K562 (cell line): ENCODE measurements around the gene PROKR1. TPM values are rescaled to one million over a fixed set of nuclear protein-coding genes. Genes with fewer than 3 reads are reported as not detected.

ENCODE experiments used
- ATAC-seq: fragments of 200-7000 bp; cut with Tn5 transposase; 3 replicates; pipeline ENCODE4 v1.9.1; 2020; ENCODE audit warnings: moderate library complexity
- BruUV-seq: library from RNA; stranded (reverse); fragments of 400-500 nt; replicated peaks from 2 replicates; lab custom pipeline; 2021; lab: Mats Ljungman, UMichigan
- CTCF ChIA-PET: fragments of 300-600 bp; formaldehyde crosslinking; extraction: SDS; loops from one replicate; lab custom pipeline; 2021; ENCODE audit warnings: low intra/inter-chr PET ratio; lab: Yijun Ruan, JAX
- POLR2A ChIA-PET: fragments of 300-600, 350-650 bp; sonication (Branson Sonifier 250); formaldehyde crosslinking; extraction: SDS; loops from one replicate; lab custom pipeline; 2021; ENCODE audit warnings: antibody characterized with exemption, inconsistent platforms; lab: Yijun Ruan, JAX
- DNase-seq, 4 experiments: peaks; one replicate each; pipeline versions ENCODE4 v3.0.0 to v3.0.0-alpha.2; 2011 to 2018; ENCODE audit warnings: low spot score in 3 of 4, mixed read lengths in 3 of 4; ENCODE audit errors: extremely low read depth in 1 of 4
- FAIRE-seq: peaks from 2 replicates; lab custom pipeline; 2011; peaks lifted over from hg19 to GRCh38; lab: Jason Lieb, UNC
- H2AFZ ChIP-seq: 2 replicates; pipeline ENCODE4 v1.6.0; 2011; ENCODE audit warnings: low read depth, low read length, control low read depth, inconsistent platforms
- H3K27ac ChIP-seq: fragments of 200-600 bp; 3 replicates; pipeline ENCODE4 v1.8.0; 2011; ENCODE audit warnings: low read depth, mild to moderate bottlenecking, control low read depth, inconsistent platforms, low read length, moderate library complexity, mixed read lengths; ENCODE audit errors: extremely low read depth
- H3K27me3 ChIP-seq, 2 experiments: fragments of 300-600 bp in 1 of 2; 2 replicates in 1 of 2; 3 replicates in 1 of 2; pipeline versions ENCODE4 v1.6.0 to v1.8.0; 2011; ENCODE audit warnings: inconsistent platforms in 2 of 2, low read length in 2 of 2, mild to moderate bottlenecking in 1 of 2, mixed read lengths in 1 of 2, moderate library complexity in 1 of 2; ENCODE audit not compliant: control insufficient read depth in 2 of 2, insufficient read depth in 2 of 2
- H3K36me3 ChIP-seq: fragments of 300-600 bp; 3 replicates; pipeline ENCODE4 v1.8.0; 2011; ENCODE audit warnings: mild to moderate bottlenecking, low read length, inconsistent platforms; ENCODE audit not compliant: control insufficient read depth, insufficient read depth
- H3K4me1 ChIP-seq, 2 experiments: fragments of 200-600 bp in 1 of 2; replicated peaks in 1 of 2; 2 replicates in 1 of 2; 3 replicates in 1 of 2; pipeline versions ENCODE4 v1.5.1 to v1.8.0; 2011; ENCODE audit warnings: inconsistent platforms in 2 of 2, low read length in 2 of 2, mild to moderate bottlenecking in 1 of 2, mixed read lengths in 1 of 2, moderate library complexity in 1 of 2; ENCODE audit not compliant: control insufficient read depth in 2 of 2, insufficient read depth in 2 of 2
- H3K4me2 ChIP-seq: 2 replicates; pipeline ENCODE4 v1.6.1; 2011; ENCODE audit warnings: low read length, control low read depth, inconsistent platforms, mixed read lengths; ENCODE audit not compliant: insufficient read depth
- H3K4me3 ChIP-seq: fragments of 200-600 bp; sonication (generic), shearing (Covaris generic); 2 replicates; pipeline ENCODE4 v1.5.1; 2016; ENCODE audit warnings: control low read depth, inconsistent platforms
- H3K79me2 ChIP-seq: fragments of 200-600 bp; 3 replicates; pipeline ENCODE4 v1.8.0; 2011; ENCODE audit warnings: low read length, inconsistent platforms; ENCODE audit not compliant: control insufficient read depth, insufficient read depth
- H3K9ac ChIP-seq, 2 experiments: 2 replicates each; pipeline versions ENCODE4 v1.6.0 to v1.6.1; 2011; ENCODE audit warnings: low read depth in 2 of 2, low read length in 2 of 2, control low read depth in 1 of 2, inconsistent platforms in 1 of 2, mild to moderate bottlenecking in 1 of 2, mixed read lengths in 1 of 2; ENCODE audit not compliant: insufficient read depth in 1 of 2
- H3K9me1 ChIP-seq: one replicate; pipeline ENCODE4 v1.6.0; 2011; ENCODE audit warnings: inconsistent platforms, mild to moderate bottlenecking, low read length, moderate library complexity; ENCODE audit not compliant: control insufficient read depth, insufficient read depth
- H3K9me3 ChIP-seq: replicated peaks from 2 replicates; pipeline ENCODE4 v1.5.1; 2011; ENCODE audit warnings: low read depth, low read length, inconsistent platforms; ENCODE audit not compliant: control insufficient read depth, insufficient read depth
- H4K20me1 ChIP-seq: replicated peaks from 2 replicates; pipeline ENCODE4 v1.6.1; 2011; ENCODE audit warnings: low read length, inconsistent platforms, mixed read lengths; ENCODE audit not compliant: control insufficient read depth, insufficient read depth
- ADNP ChIP-seq: fragments of 200-800 bp; sonication (Bioruptor generic); IDR thresholded peaks from 2 replicates; pipeline ENCODE4 v1.6.1; 2016; ENCODE audit warnings: missing genetic modification characterization, missing compliant biosample characterization
- CC2D1A ChIP-seq: fragments of 450-650 bp; IDR thresholded peaks from 2 replicates; pipeline ENCODE4 v1.6.1; 2017; ENCODE audit warnings: mild to moderate bottlenecking
- CREM ChIP-seq: IDR thresholded peaks from 2 replicates; pipeline ENCODE4 v1.6.1; 2014; ENCODE audit warnings: antibody characterized with exemption, low read depth
- CSDE1 ChIP-seq, 2 experiments: fragments of 450-650 bp; IDR thresholded peaks; 2 replicates each; pipeline ENCODE4 v1.6.1; 2016; ENCODE audit warnings: mild to moderate bottlenecking in 1 of 2
- ELF4 ChIP-seq: fragments of 450-650 bp; formaldehyde crosslinking; IDR thresholded peaks from 2 replicates; pipeline ENCODE4 v1.4.0; 2022; ENCODE audit warnings: missing genetic modification characterization
- MCM2 ChIP-seq: fragments of 450-650 bp; IDR thresholded peaks from 2 replicates; pipeline ENCODE4 v1.6.1; 2017; ENCODE audit warnings: low read depth, mild to moderate bottlenecking
- MEF2D ChIP-seq: conservative IDR thresholded peaks from 2 replicates; pipeline ENCODE4 v1.6.1; 2016; ENCODE audit warnings: low read depth, missing genetic modification characterization, missing compliant biosample characterization
- NFE2 ChIP-seq: IDR thresholded peaks from 2 replicates; pipeline ENCODE4 v1.6.1; 2014; ENCODE audit warnings: antibody characterized with exemption, low read depth
- NR2F6 ChIP-seq: fragments of 450-650 bp; formaldehyde crosslinking; IDR thresholded peaks from 2 replicates; pipeline ENCODE4 v1.4.0; 2020; ENCODE audit warnings: mild to moderate bottlenecking
- OTX1 ChIP-seq: fragments of 450-650 bp; formaldehyde crosslinking; IDR thresholded peaks from 2 replicates; pipeline ENCODE4 v1.4.0; 2022; ENCODE audit warnings: mild to moderate bottlenecking
- RBM34 ChIP-seq: fragments of 200-400 bp; formaldehyde crosslinking; IDR thresholded peaks from 2 replicates; pipeline ENCODE4 v1.6.1; 2018; ENCODE audit warnings: low read length, borderline replicate concordance; ENCODE audit not compliant: insufficient read depth
- RFX7 ChIP-seq: fragments of 250-450 bp; sonication (Bioruptor Pico); IDR thresholded peaks from 2 replicates; pipeline ENCODE4 v1.5.1; 2021; ENCODE audit warnings: mild to moderate bottlenecking
- SUPT5H ChIP-seq: fragments of 450-650 bp; IDR thresholded peaks from 2 replicates; pipeline ENCODE4 v1.6.1; 2016
- TRIM28 ChIP-seq: fragments of 450-650 bp; IDR thresholded peaks from 2 replicates; pipeline ENCODE4 v1.6.1; 2017
- WGBS: fragments of 100-300 bp; shearing (Covaris generic); methylation state at CpG from one replicate; pipeline ENCODE4 v1.1.6; 2016; ENCODE audit warnings: low coverage, mixed read lengths; ENCODE audit not compliant: insufficient coverage; ENCODE audit errors: missing lambda C conversion rate; 5-methylcytosine and 5-hydroxymethylcytosine counted together
- in situ Hi-C: fragments of 300-500 bp; cut with MboI; formaldehyde crosslinking; loops from 4 replicates; pipeline ENCODE4 v1.15.0; 2018; ENCODE audit warnings: inconsistent platforms, mixed read lengths
- intact Hi-C: fragments of 100-400 bp; cut with micrococcal nuclease; formaldehyde crosslinking; loops from 2 replicates; pipeline ENCODE4 v1.14.2; 2022
- polyA plus RNA-seq, 8 experiments: library from polyadenylated mRNA; depleted of rRNA in 4 of 8; stranded (reverse) in 5 of 8; unstranded in 3 of 8; fragments of >200 nt; fragmentation: Nextera tagmentation in 2 of 8; fragmentation: Illumina TruSeq in 1 of 8; extraction: Ambion mirVana in 2 of 8; extraction: Trizol in 1 of 8; gene quantifications; 2 replicates each; pipeline versions ENCODE4 v1.2.1 to v1.2.3, GENCODE V29; 2011 to 2014; ENCODE audit warnings: inconsistent platforms in 1 of 8, missing spikeins in 1 of 8
- total RNA-seq, 7 experiments: library from RNA; depleted of rRNA in 6 of 7; stranded (reverse); fragments of >200 nt in 6 of 7; fragmentation: Illumina TruSeq in 2 of 7; extraction: Trizol in 2 of 7; gene quantifications; 2 replicates each; pipeline versions ENCODE4 v1.2.1 to v1.2.3, GENCODE V29; 2011 to 2021; ENCODE audit warnings: low replicate concordance in 1 of 7
- TF ChIP-seq, protein P1 (sequence below): fragments of 450-650 bp; formaldehyde crosslinking; IDR thresholded peaks from 2 replicates; pipeline ENCODE4 v1.4.0; 2020; ENCODE audit warnings: mild to moderate bottlenecking, moderate library complexity
- TF ChIP-seq, protein P2 (sequence below): fragments of 450-650 bp; IDR thresholded peaks from 2 replicates; pipeline ENCODE4 v1.7.0; 2016; ENCODE audit warnings: borderline replicate concordance
- TF ChIP-seq, protein P3 (sequence below): sonication (generic); formaldehyde crosslinking; IDR thresholded peaks from 2 replicates; pipeline ENCODE4 v1.8.0; 2023; ENCODE audit warnings: mild to moderate bottlenecking, missing genetic modification reagents
- TF ChIP-seq, protein P4 (sequence below): sonication (generic); formaldehyde crosslinking; IDR thresholded peaks from 2 replicates; pipeline ENCODE4 v1.5.0; 2020; ENCODE audit warnings: missing genetic modification reagents

PROKR1 gene
- total and polyA plus RNA-seq, 9 of the 15 experiments (the other 6 are each of a cell fraction or from before 2014, with no cell fraction given), result 0.01 to 0.18 (median 0.09) TPM; not detected in 1

DNA sequence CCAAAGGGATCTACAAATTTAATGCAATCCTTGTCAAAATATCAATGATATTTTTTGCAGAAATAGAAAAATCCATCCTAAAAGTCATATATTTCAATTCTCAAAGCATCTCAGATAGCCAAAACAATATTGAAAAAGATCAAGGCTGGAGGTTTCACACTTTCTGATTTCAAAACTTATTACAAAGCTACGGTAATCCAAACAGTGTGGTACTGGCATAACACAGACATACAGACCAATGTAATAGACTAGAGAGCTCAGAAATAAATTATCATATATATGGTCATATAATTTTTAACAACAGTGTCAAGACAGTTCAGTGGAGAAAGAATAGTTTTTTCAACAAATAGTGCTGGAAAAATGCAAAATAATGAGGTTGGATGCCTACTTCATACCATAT is 40.3 kb upstream of the PROKR1 start:
- H3K9me3 ChIP-seq, result no peaks in the 10 kb centered on the region
- H3K4me1 ChIP-seq, result peaks cover 0 to 10% of the 10 kb centered on the region in 2 experiments; a peak in 2 of 5 replicates
- no peaks in the 10 kb centered on the region for H3K79me2 ChIP-seq
- in situ Hi-C loops (no loop called here), intact Hi-C loops (loop anchor here (5.0 kb wide), 1 partner anchor 39 kb away; the partner anchor contains the start of gene PROKR1)
- no peaks in the 10 kb centered on the region for H3K27me3 ChIP-seq
- no peak overlapping the region for H3K27ac ChIP-seq
- FAIRE-seq (no peak), DNase-seq (no peak), ATAC-seq (no peak)
- H3K4me2 ChIP-seq, result no peak overlapping the region
- H3K36me3 ChIP-seq, result no peaks in the 10 kb centered on the region
- 71% methylated on average over 1 of the region's 1 CpG for WGBS
- no peak overlapping the region for H3K9ac ChIP-seq
- no peak overlapping the region for H2AFZ ChIP-seq
- H3K4me3 ChIP-seq, result no peak overlapping the region
- no peaks in the 10 kb centered on the region for H4K20me1 ChIP-seq
- H3K9me1 ChIP-seq, result no peaks in the 10 kb centered on the region
- CTCF ChIA-PET, result no interaction called here
- BruUV-seq, result no TSS peak
- POLR2A ChIA-PET, result no interaction called here
- TF ChIP-seq MEF2D (tag), result no peak
- TF ChIP-seq, protein P1, sequence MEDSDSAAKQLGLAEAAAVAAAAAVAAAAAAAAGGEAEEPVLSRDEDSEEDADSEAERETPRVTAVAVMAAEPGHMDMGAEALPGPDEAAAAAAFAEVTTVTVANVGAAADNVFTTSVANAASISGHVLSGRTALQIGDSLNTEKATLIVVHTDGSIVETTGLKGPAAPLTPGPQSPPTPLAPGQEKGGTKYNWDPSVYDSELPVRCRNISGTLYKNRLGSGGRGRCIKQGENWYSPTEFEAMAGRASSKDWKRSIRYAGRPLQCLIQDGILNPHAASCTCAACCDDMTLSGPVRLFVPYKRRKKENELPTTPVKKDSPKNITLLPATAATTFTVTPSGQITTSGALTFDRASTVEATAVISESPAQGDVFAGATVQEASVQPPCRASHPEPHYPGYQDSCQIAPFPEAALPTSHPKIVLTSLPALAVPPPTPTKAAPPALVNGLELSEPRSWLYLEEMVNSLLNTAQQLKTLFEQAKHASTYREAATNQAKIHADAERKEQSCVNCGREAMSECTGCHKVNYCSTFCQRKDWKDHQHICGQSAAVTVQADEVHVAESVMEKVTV (CRISPR knock-in tag), result no peak
- TF ChIP-seq TRIM28, result peak; percentile 71
- no peak for TF ChIP-seq CREM
- 0 out of 2 replicates have a peak, but pooled peaks have one; percentile 39 for TF ChIP-seq ADNP (tag)
- TF ChIP-seq MCM2, result no peak
- no peak for TF ChIP-seq ELF4 (CRISPR knock-in tag)
- TF ChIP-seq, protein P2, sequence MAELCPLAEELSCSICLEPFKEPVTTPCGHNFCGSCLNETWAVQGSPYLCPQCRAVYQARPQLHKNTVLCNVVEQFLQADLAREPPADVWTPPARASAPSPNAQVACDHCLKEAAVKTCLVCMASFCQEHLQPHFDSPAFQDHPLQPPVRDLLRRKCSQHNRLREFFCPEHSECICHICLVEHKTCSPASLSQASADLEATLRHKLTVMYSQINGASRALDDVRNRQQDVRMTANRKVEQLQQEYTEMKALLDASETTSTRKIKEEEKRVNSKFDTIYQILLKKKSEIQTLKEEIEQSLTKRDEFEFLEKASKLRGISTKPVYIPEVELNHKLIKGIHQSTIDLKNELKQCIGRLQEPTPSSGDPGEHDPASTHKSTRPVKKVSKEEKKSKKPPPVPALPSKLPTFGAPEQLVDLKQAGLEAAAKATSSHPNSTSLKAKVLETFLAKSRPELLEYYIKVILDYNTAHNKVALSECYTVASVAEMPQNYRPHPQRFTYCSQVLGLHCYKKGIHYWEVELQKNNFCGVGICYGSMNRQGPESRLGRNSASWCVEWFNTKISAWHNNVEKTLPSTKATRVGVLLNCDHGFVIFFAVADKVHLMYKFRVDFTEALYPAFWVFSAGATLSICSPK, result no peak
- no peak for TF ChIP-seq NR2F6
- no peak for TF ChIP-seq RFX7 (CRISPR knock-in tag)
- TF ChIP-seq CSDE1 (IDR thresholded peaks at IDR 0.05), result no peak
- no peak for TF ChIP-seq CC2D1A
- no peak for TF ChIP-seq SUPT5H
- TF ChIP-seq OTX1 (CRISPR knock-in tag), result no peak
- TF ChIP-seq RBM34, result no peak
- TF ChIP-seq NFE2, result no peak
- TF ChIP-seq, protein P3, sequence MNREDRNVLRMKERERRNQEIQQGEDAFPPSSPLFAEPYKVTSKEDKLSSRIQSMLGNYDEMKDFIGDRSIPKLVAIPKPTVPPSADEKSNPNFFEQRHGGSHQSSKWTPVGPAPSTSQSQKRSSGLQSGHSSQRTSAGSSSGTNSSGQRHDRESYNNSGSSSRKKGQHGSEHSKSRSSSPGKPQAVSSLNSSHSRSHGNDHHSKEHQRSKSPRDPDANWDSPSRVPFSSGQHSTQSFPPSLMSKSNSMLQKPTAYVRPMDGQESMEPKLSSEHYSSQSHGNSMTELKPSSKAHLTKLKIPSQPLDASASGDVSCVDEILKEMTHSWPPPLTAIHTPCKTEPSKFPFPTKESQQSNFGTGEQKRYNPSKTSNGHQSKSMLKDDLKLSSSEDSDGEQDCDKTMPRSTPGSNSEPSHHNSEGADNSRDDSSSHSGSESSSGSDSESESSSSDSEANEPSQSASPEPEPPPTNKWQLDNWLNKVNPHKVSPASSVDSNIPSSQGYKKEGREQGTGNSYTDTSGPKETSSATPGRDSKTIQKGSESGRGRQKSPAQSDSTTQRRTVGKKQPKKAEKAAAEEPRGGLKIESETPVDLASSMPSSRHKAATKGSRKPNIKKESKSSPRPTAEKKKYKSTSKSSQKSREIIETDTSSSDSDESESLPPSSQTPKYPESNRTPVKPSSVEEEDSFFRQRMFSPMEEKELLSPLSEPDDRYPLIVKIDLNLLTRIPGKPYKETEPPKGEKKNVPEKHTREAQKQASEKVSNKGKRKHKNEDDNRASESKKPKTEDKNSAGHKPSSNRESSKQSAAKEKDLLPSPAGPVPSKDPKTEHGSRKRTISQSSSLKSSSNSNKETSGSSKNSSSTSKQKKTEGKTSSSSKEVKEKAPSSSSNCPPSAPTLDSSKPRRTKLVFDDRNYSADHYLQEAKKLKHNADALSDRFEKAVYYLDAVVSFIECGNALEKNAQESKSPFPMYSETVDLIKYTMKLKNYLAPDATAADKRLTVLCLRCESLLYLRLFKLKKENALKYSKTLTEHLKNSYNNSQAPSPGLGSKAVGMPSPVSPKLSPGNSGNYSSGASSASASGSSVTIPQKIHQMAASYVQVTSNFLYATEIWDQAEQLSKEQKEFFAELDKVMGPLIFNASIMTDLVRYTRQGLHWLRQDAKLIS (CRISPR knock-in tag), result no peak
- TF ChIP-seq, protein P4, sequence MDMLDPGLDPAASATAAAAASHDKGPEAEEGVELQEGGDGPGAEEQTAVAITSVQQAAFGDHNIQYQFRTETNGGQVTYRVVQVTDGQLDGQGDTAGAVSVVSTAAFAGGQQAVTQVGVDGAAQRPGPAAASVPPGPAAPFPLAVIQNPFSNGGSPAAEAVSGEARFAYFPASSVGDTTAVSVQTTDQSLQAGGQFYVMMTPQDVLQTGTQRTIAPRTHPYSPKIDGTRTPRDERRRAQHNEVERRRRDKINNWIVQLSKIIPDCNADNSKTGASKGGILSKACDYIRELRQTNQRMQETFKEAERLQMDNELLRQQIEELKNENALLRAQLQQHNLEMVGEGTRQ (CRISPR knock-in tag), result no peak
